Stimulated activated CD8-positive, alpha-beta memory T cell treated with anti-CD3 and anti-CD28 coated beads, Interleukin-7, amount 100 ng/mL, for 4 hours (primary cell): Measurements from ENCODE around the gene PRDM15.

Experiments used
- DNase-seq, 2 donors: peaks; one replicate each; pipeline ENCODE4 v3.0.0-alpha.2; 2020; ENCODE audit warnings: low read depth in 2 of 2

Gene PRDM15

GRCh38 chr21:41778930-41779600 lies 100.1 kb downstream of the PRDM15 start:
- DNase-seq, result no peak

- DNase-seq, result no peak
These were observed 101.0 kb downstream of the PRDM15 start for GRCh38 chr21:41777951-41778815.

GRCh38 chr21:41776778-41777177 lies 102.4 kb downstream of the PRDM15 start:
- DNase-seq, result no peak

GRCh38 chr21:41775149-41775472 lies 104.0 kb downstream of the PRDM15 start:
- DNase-seq, result no peak

- no peak for DNase-seq
These were observed 104.5 kb downstream of the PRDM15 start for GRCh38 chr21:41774467-41775148.

- no peak for DNase-seq
These were observed 106.6 kb downstream of the PRDM15 start for GRCh38 chr21:41772351-41773080.

- no peak for DNase-seq
These were observed 107.6 kb downstream of the PRDM15 start for GRCh38 chr21:41771625-41771945.

GRCh38 chr21:41770901-41771624 lies 108.1 kb downstream of the PRDM15 start:
- DNase-seq, result no peak

GRCh38 chr21:41769933-41770332 lies 109.2 kb downstream of the PRDM15 start:
- no peak for DNase-seq

- no peak for DNase-seq
These were observed 109.6 kb downstream of the PRDM15 start for GRCh38 chr21:41769521-41769920.

- no peak for DNase-seq
These were observed 110.0 kb downstream of the PRDM15 start for GRCh38 chr21:41769111-41769510.

GRCh38 chr21:41768437-41769042 lies 110.6 kb downstream of the PRDM15 start:
- no peak for DNase-seq

GRCh38 chr21:41767606-41768436 lies 111.3 kb downstream of the PRDM15 start:
- DNase-seq, result no peak

- DNase-seq, result peak; percentile 16 to 37
These were observed 112.1 kb downstream of the PRDM15 start, which contains the start of gene RIPK4 for GRCh38 chr21:41766883-41767605. TSS of gene RIPK4 (minus strand) at chr21:41767052. CDS start at chr21:41767041, 11 bp downstream.

- no peak for DNase-seq
These were observed 112.9 kb downstream of the PRDM15 start for GRCh38 chr21:41765973-41766882.

- no peak for DNase-seq
These were observed 113.7 kb downstream of the PRDM15 start for GRCh38 chr21:41765420-41765821.

GRCh38 chr21:41764558-41765419 lies 114.4 kb downstream of the PRDM15 start:
- DNase-seq, result no peak
